SH-SY5Y (cell line): Measurements from ENCODE around the gene LRRK1.

Source experiments
- GATA2 ChIP-seq: IDR thresholded peaks from 2 replicates; pipeline ENCODE4 v1.6.1; 2011; ENCODE audit warnings: mild to moderate bottlenecking, low read depth, low read length
- GATA3 ChIP-seq: IDR thresholded peaks from 2 replicates; pipeline ENCODE4 v1.6.1; 2011; ENCODE audit warnings: low read depth, mild to moderate bottlenecking, low read length, moderate library complexity

DNA sequence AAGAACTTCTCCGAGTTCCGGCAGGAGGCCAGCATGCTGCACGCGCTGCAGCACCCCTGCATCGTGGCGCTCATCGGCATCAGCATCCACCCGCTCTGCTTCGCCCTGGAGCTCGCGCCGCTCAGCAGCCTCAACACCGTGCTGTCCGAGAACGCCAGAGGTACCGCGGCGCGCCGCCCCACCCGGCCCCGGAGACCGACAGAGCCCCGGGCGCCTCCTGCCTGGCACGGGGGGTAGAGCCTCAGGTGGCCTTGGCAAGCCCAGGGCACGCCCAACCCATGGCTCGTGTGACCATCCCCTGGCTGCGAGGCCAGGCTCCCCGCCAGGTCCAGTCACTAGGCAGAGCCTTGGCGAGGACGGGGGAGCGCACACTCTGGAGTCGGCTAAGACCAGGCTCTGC, 134.1 kb downstream of the LRRK1 start:
- TF ChIP-seq GATA2 = no peak
- no peak for TF ChIP-seq GATA3
